Activated CD8-positive, alpha-beta T cell treated with anti-CD3 and anti-CD28 coated beads for 36 hours (primary cell): ENCODE measurements around the gene USP15. TPM values are rescaled to one million over a fixed set of nuclear protein-coding genes. Genes with fewer than 3 reads are reported as not detected.

Experiments used
- ATAC-seq: fragments of 200-7000 bp; cut with Tn5 transposase; one replicate; pipeline ENCODE4 v1.10.0; 2021; ENCODE audit warnings: mild to moderate bottlenecking, moderate library complexity
- CTCF ChIA-PET: fragments of 350-600 bp; sonication (Branson Sonifier 250); formaldehyde crosslinking; loops from one replicate; lab custom pipeline; 2021; ENCODE audit warnings: antibody characterized with exemption; lab: Charles Lee
- POLR2A ChIA-PET: fragments of 350-600 bp; sonication (Branson Sonifier 250); formaldehyde crosslinking; loops from one replicate; lab custom pipeline; 2021; ENCODE audit warnings: antibody characterized with exemption; lab: Charles Lee
- DNase-seq: peaks from one replicate; pipeline ENCODE4 v3.0.0-alpha.2; 2020
- H3K27ac Mint-ChIP-seq: one replicate; pipeline ENCODE4 v1.8.0; 2021; ENCODE audit warnings: mild to moderate bottlenecking, mixed read lengths
- H3K27me3 Mint-ChIP-seq: one replicate; pipeline ENCODE4 v1.8.0; 2021; ENCODE audit warnings: mixed read lengths
- H3K36me3 Mint-ChIP-seq: one replicate; pipeline ENCODE4 v1.8.0; 2021; ENCODE audit warnings: low read depth, mixed read lengths
- H3K4me1 Mint-ChIP-seq: one replicate; pipeline ENCODE4 v1.8.0; 2021; ENCODE audit warnings: low read depth, mixed read lengths
- H3K4me3 Mint-ChIP-seq: one replicate; pipeline ENCODE4 v1.8.0; 2021; ENCODE audit warnings: mild to moderate bottlenecking, moderate library complexity, mixed read lengths
- H3K9me3 Mint-ChIP-seq: one replicate; pipeline ENCODE4 v1.8.0; 2021; ENCODE audit warnings: mixed read lengths
- CTCF ChIP-seq: fragments of 200-600 bp; IDR thresholded peaks from one replicate; pipeline ENCODE4 v1.8.0; 2022; ENCODE audit warnings: antibody characterized with exemption, mild to moderate bottlenecking
- intact Hi-C: fragments of 100-400 bp; cut with micrococcal nuclease; formaldehyde crosslinking; loops from one replicate; pipeline ENCODE4 v1.10.0; 2022
- total RNA-seq, 2 experiments: library from RNA; stranded (reverse); gene quantifications; one replicate each; pipeline ENCODE4 v1.2.3, GENCODE V29; 2021

Gene USP15
- total RNA-seq, 2 experiments from 2014 or later, result 112 to 118 TPM

- H3K4me3 Mint-ChIP-seq, result no peak overlapping the region
- H3K27ac Mint-ChIP-seq, result no peak overlapping the region
- no peak for DNase-seq
- no peaks in the 10 kb centered on the region for H3K27me3 Mint-ChIP-seq
- ATAC-seq, result no peak
- H3K4me1 Mint-ChIP-seq, result peaks cover 19% of the 10 kb centered on the region
- CTCF ChIA-PET, result no interaction called here
- no peak for TF ChIP-seq CTCF
- intact Hi-C loops, result no loop called here
- POLR2A ChIA-PET, result no interaction called here
- peaks cover 48% of the 10 kb centered on the region for H3K36me3 Mint-ChIP-seq
- no peaks in the 10 kb centered on the region for H3K9me3 Mint-ChIP-seq
Measured at GRCh38 chr12:62400135-62400534, 139.9 kb downstream of the USP15 start.

- H3K4me3 Mint-ChIP-seq, result no peak overlapping the region
- DNase-seq, result no peak
- intact Hi-C loops, result no loop called here
- ChIA-PET POLR2A (no interaction called here), CTCF (interaction anchor here (1.2 kb wide), 1 partner anchor 35 kb away, joined by 3 read pairs; no protein-coding TSS in a partner anchor)
- TF ChIP-seq CTCF, result no peak
- no peaks in the 10 kb centered on the region for H3K27me3 Mint-ChIP-seq
- H3K9me3 Mint-ChIP-seq, result no peaks in the 10 kb centered on the region
- no peak for ATAC-seq
- peaks cover 19% of the 10 kb centered on the region for H3K4me1 Mint-ChIP-seq
- peaks cover 44% of the 10 kb centered on the region for H3K36me3 Mint-ChIP-seq
- H3K27ac Mint-ChIP-seq, result no peak overlapping the region
Measured at GRCh38 chr12:62401631-62402030, 141.4 kb downstream of the USP15 start.

GRCh38 chr12:62403031-62403430 is 142.8 kb downstream of the USP15 start:
- Mint-ChIP-seq H3K36me3 (peaks cover 42% of the 10 kb centered on the region), H3K27ac (peak overlapping the region; percentile 69), H3K27me3 (no peaks in the 10 kb centered on the region), H3K9me3 (no peaks in the 10 kb centered on the region), H3K4me1 (peaks cover 19% of the 10 kb centered on the region), H3K4me3 (no peak overlapping the region)
- peak; percentile 12 for DNase-seq
- ChIA-PET CTCF (interaction anchor here (1.6 kb wide), 1 partner anchor 35 kb away, joined by 6 read pairs; no protein-coding TSS in a partner anchor), POLR2A (no interaction called here)
- ATAC-seq, result peak; percentile 92
- intact Hi-C loops, result no loop called here
- TF ChIP-seq CTCF, result no peak

- H3K9me3 Mint-ChIP-seq, result no peaks in the 10 kb centered on the region
- H3K27ac Mint-ChIP-seq, result peak overlapping the region; percentile 35
- H3K27me3 Mint-ChIP-seq, result no peaks in the 10 kb centered on the region
- no peak for DNase-seq
- H3K4me3 Mint-ChIP-seq, result no peak overlapping the region
- peaks cover 15% of the 10 kb centered on the region for H3K4me1 Mint-ChIP-seq
- POLR2A ChIA-PET, result no interaction called here
- ATAC-seq, result no peak
- CTCF ChIA-PET, result interaction anchor here (1.0 to 1.1 kb wide), 2 partner anchors 27 to 30 kb away, joined by 4 read pairs; no protein-coding TSS in a partner anchor
- peaks cover 36% of the 10 kb centered on the region for H3K36me3 Mint-ChIP-seq
- no peak for TF ChIP-seq CTCF
- intact Hi-C loops, result no loop called here
Measured at GRCh38 chr12:62407587-62407986, 147.4 kb downstream of the USP15 start.

GRCh38 chr12:62409068-62409467 is 148.9 kb downstream of the USP15 start:
- ATAC-seq, result no peak
- intact Hi-C loops, result no loop called here
- no peak for DNase-seq
- Mint-ChIP-seq H3K9me3 (no peaks in the 10 kb centered on the region), H3K4me3 (no peak overlapping the region), H3K36me3 (peaks cover 25% of the 10 kb centered on the region), H3K4me1 (peaks cover 2% of the 10 kb centered on the region), H3K27me3 (no peaks in the 10 kb centered on the region), H3K27ac (no peak overlapping the region)
- TF ChIP-seq CTCF, result no peak
- POLR2A ChIA-PET, result no interaction called here
- CTCF ChIA-PET, result interaction anchor here (1.2 kb wide), 1 partner anchor 26 kb away, joined by 4 read pairs; no protein-coding TSS in a partner anchor
